K562 (cell line): ENCODE results near the gene GALNS. TPM values are rescaled to one million over a fixed set of nuclear protein-coding genes. Genes with fewer than 3 reads are reported as not detected.

Experiments
- DDX20 ChIP-seq: fragments of 450-650 bp; IDR thresholded peaks from 2 replicates; pipeline ENCODE4 v1.6.1; 2016; ENCODE audit warnings: missing genetic modification characterization, low read depth, mild to moderate bottlenecking, missing compliant biosample characterization, moderate library complexity
- DMBX1 ChIP-seq: fragments of 250-450 bp; sonication (Bioruptor Pico); IDR thresholded peaks from 2 replicates; pipeline ENCODE4 v1.8.0; 2022; ENCODE audit warnings: inconsistent platforms, mild to moderate bottlenecking, moderate library complexity, borderline replicate concordance
- GATA2 ChIP-seq: sonication (generic); formaldehyde crosslinking; IDR thresholded peaks from 2 replicates; pipeline ENCODE4 v1.4.0; 2020; ENCODE audit warnings: mild to moderate bottlenecking, missing genetic modification reagents
- JUND ChIP-seq, 2 experiments: IDR thresholded peaks; 2 replicates in 1 of 2; 3 replicates in 1 of 2; pipeline ENCODE4 v1.6.1; 2011; ENCODE audit warnings: borderline replicate concordance in 2 of 2, low read depth in 2 of 2, low read length in 2 of 2, improper control_type of control experiment in 1 of 2, missing biosample characterization in 1 of 2, missing genetic modification characterization in 1 of 2, missing genetic modification reagents in 1 of 2
- POU5F1 ChIP-seq: fragments of 150-350 bp; IDR thresholded peaks from 2 replicates; pipeline ENCODE4 v1.6.1; 2014; ENCODE audit warnings: borderline replicate concordance, low read length, low read depth, mild to moderate bottlenecking; ENCODE audit not compliant: partially characterized antibody
- SMARCA4 ChIP-seq: fragments of 450-650 bp; IDR thresholded peaks from 2 replicates; pipeline ENCODE4 v1.6.1; 2016
- SP1 ChIP-seq: sonication (generic); formaldehyde crosslinking; IDR thresholded peaks from 2 replicates; pipeline ENCODE4 v1.8.1; 2022; ENCODE audit warnings: mild to moderate bottlenecking, missing genetic modification reagents
- SREBF1 ChIP-seq: fragments of 150-350 bp; IDR thresholded peaks from 2 replicates; pipeline ENCODE4 v1.6.1; 2014; ENCODE audit warnings: antibody characterized with exemption, low read depth, low read length, borderline replicate concordance
- ZEB2 ChIP-seq: fragments of 450-650 bp; IDR thresholded peaks from 2 replicates; pipeline ENCODE4 v1.6.1; 2016
- ZNF408 ChIP-seq: fragments of 250-450 bp; sonication (Bioruptor Pico); IDR thresholded peaks from 2 replicates; pipeline ENCODE4 v1.4.0; 2020; ENCODE audit warnings: low read depth, mild to moderate bottlenecking, moderate library complexity
- ZNF431 ChIP-seq: sonication (generic); formaldehyde crosslinking; IDR thresholded peaks from 2 replicates; pipeline ENCODE4 v1.8.0; 2022; ENCODE audit warnings: mild to moderate bottlenecking, missing genetic modification reagents
- ZNF592 ChIP-seq: fragments of 450-650 bp; IDR thresholded peaks from 2 replicates; pipeline ENCODE4 v1.6.1; 2017; ENCODE audit warnings: antibody characterized with exemption, mild to moderate bottlenecking
- polyA plus RNA-seq, 8 experiments: library from polyadenylated mRNA; depleted of rRNA in 4 of 8; stranded (reverse) in 5 of 8; unstranded in 3 of 8; fragments of >200 nt; fragmentation: Nextera tagmentation in 2 of 8; fragmentation: Illumina TruSeq in 1 of 8; extraction: Ambion mirVana in 2 of 8; extraction: Trizol in 1 of 8; gene quantifications; 2 replicates each; pipeline versions ENCODE4 v1.2.1 to v1.2.3, GENCODE V29; 2011 to 2014; ENCODE audit warnings: inconsistent platforms in 1 of 8, missing spikeins in 1 of 8
- total RNA-seq, 7 experiments: library from RNA; depleted of rRNA in 6 of 7; stranded (reverse); fragments of >200 nt in 6 of 7; fragmentation: Illumina TruSeq in 2 of 7; extraction: Trizol in 2 of 7; gene quantifications; 2 replicates each; pipeline versions ENCODE4 v1.2.1 to v1.2.3, GENCODE V29; 2011 to 2021; ENCODE audit warnings: low replicate concordance in 1 of 7
- TF ChIP-seq, protein P1 (sequence below), 2 experiments: fragments of 450-650 bp in 1 of 2; IDR thresholded peaks; 2 replicates each; pipeline ENCODE4 v1.6.1; 2011 to 2017; ENCODE audit warnings: low read depth in 2 of 2, antibody characterized with exemption in 1 of 2, borderline replicate concordance in 1 of 2, low read length in 1 of 2, mild to moderate bottlenecking in 1 of 2, mixed read lengths in 1 of 2; ENCODE audit not compliant: control insufficient read depth in 1 of 2
- TF ChIP-seq, protein P2 (sequence below): sonication (generic); formaldehyde crosslinking; IDR thresholded peaks from 2 replicates; pipeline ENCODE4 v1.8.0; 2022; ENCODE audit warnings: mild to moderate bottlenecking, missing genetic modification reagents, borderline replicate concordance
- TF ChIP-seq, protein P3 (sequence below): fragments of 450-650 bp; formaldehyde crosslinking; IDR thresholded peaks from 2 replicates; pipeline ENCODE4 v1.4.0; 2022; ENCODE audit warnings: mild to moderate bottlenecking, moderate library complexity

GALNS gene
- total and polyA plus RNA-seq, 9 of the 15 experiments (the other 6 are each of a cell fraction or from before 2014, with no cell fraction given) = 0.38 to 13.2 (median 4.3) TPM

DNA sequence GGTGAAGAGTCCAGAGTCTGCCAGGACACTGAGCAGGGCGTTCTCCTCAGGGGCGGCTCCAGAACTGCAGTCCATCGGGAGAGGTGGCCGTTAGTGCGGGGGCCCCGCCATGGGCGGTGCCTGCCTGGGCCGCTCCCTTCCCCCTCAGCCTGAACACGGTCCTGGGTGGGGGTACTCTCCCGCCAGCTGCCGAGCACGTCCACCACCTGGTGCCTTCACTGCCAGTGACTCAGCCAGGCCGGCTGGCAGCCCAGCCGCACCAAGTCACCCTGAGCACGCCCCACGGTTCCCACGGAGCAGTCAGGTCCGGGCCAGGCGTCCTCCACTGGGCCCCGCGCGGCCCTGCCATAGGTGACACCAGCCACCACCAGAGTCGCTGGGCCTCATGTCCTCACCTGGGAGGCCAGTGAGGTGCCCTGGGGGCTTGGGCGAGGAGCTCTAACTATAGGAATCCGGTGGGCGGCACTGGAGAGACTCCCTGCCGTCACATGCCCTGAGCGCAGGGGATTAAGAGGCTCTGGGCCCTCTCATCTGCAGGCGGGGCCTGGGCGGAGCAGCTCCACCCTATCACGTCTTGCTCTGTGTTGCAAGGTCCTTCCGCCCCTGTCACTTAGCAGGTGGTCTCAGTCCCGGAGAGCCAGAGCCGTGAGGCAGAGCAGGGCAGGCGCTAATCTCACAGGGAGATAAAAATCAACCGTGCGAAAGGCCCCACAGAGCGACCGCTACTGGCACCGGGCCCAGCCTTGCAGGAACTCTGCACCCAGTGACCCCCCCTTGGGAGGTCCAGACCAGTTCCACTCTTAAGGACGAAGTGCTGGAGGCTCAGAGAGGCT lies 86.1 kb downstream of the GALNS start (continued):
- TF ChIP-seq JUND (IDR thresholded peaks at IDR 0.05; ENCODE audit: borderline replicate concordance, low read depth, low read length) (peak; percentile 60), JUND (tag; IDR thresholded peaks at IDR 0.05; ENCODE audit: borderline replicate concordance, low read depth, low read length) (peak; percentile 51; the same call in 1 of the 3 replicates), DDX20 (tag) (no peak), POU5F1 (no peak), ZNF431 (no peak), SMARCA4 (peak; percentile 85), ZEB2 (peak; percentile 89; the same call in 1 of the 2 replicates), ZNF408 (CRISPR knock-in tag) (no peak), SP1 (CRISPR knock-in tag) (0 out of 2 replicates have a peak, but pooled peaks have one; percentile 34), SREBF1 (no peak), DMBX1 (CRISPR knock-in tag) (peak; percentile 85), ZNF592 (no peak), GATA2 (CRISPR knock-in tag) (peak; percentile 86)
- TF ChIP-seq, protein P1, sequence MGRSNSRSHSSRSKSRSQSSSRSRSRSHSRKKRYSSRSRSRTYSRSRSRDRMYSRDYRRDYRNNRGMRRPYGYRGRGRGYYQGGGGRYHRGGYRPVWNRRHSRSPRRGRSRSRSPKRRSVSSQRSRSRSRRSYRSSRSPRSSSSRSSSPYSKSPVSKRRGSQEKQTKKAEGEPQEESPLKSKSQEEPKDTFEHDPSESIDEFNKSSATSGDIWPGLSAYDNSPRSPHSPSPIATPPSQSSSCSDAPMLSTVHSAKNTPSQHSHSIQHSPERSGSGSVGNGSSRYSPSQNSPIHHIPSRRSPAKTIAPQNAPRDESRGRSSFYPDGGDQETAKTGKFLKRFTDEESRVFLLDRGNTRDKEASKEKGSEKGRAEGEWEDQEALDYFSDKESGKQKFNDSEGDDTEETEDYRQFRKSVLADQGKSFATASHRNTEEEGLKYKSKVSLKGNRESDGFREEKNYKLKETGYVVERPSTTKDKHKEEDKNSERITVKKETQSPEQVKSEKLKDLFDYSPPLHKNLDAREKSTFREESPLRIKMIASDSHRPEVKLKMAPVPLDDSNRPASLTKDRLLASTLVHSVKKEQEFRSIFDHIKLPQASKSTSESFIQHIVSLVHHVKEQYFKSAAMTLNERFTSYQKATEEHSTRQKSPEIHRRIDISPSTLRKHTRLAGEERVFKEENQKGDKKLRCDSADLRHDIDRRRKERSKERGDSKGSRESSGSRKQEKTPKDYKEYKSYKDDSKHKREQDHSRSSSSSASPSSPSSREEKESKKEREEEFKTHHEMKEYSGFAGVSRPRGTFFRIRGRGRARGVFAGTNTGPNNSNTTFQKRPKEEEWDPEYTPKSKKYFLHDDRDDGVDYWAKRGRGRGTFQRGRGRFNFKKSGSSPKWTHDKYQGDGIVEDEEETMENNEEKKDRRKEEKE (IDR thresholded peaks at IDR 0.05; ENCODE audit: borderline replicate concordance in 1 of 2, control insufficient read depth in 1 of 2, low read depth in 2 of 2, low read length in 1 of 2) = no peak
- TF ChIP-seq, protein P2, sequence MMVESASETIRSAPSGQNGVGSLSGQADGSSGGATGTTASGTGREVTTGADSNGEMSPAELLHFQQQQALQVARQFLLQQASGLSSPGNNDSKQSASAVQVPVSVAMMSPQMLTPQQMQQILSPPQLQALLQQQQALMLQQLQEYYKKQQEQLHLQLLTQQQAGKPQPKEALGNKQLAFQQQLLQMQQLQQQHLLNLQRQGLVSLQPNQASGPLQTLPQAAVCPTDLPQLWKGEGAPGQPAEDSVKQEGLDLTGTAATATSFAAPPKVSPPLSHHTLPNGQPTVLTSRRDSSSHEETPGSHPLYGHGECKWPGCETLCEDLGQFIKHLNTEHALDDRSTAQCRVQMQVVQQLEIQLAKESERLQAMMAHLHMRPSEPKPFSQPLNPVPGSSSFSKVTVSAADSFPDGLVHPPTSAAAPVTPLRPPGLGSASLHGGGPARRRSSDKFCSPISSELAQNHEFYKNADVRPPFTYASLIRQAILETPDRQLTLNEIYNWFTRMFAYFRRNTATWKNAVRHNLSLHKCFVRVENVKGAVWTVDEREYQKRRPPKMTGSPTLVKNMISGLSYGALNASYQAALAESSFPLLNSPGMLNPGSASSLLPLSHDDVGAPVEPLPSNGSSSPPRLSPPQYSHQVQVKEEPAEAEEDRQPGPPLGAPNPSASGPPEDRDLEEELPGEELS = no peak
- TF ChIP-seq, protein P3, sequence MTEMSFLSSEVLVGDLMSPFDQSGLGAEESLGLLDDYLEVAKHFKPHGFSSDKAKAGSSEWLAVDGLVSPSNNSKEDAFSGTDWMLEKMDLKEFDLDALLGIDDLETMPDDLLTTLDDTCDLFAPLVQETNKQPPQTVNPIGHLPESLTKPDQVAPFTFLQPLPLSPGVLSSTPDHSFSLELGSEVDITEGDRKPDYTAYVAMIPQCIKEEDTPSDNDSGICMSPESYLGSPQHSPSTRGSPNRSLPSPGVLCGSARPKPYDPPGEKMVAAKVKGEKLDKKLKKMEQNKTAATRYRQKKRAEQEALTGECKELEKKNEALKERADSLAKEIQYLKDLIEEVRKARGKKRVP = peak; percentile 96
